HepG2 (cell line): ENCODE data around the gene MIF. TPM values are rescaled to one million over a fixed set of nuclear protein-coding genes. Genes with fewer than 3 reads are reported as not detected.
A peak's percentile ranks its signal among the peaks of the same experiment; 100 is the strongest.

ENCODE experiments used
- FLYWCH1 ChIP-seq: sonication (generic); formaldehyde crosslinking; IDR thresholded peaks from 2 replicates; pipeline ENCODE4 v1.8.1; 2023; ENCODE audit warnings: mild to moderate bottlenecking, missing genetic modification reagents
- FOSL1 ChIP-seq: sonication (generic); formaldehyde crosslinking; IDR thresholded peaks from 2 replicates; pipeline ENCODE4 v1.9.0; 2021; ENCODE audit warnings: missing genetic modification reagents, borderline replicate concordance
- JDP2 ChIP-seq: sonication (generic); formaldehyde crosslinking; IDR thresholded peaks from 2 replicates; pipeline ENCODE4 v1.8.1; 2022; ENCODE audit warnings: missing genetic modification reagents, borderline replicate concordance
- LBX2 ChIP-seq: sonication (generic); formaldehyde crosslinking; IDR thresholded peaks from 2 replicates; pipeline ENCODE4 v1.5.0; 2020; ENCODE audit warnings: missing genetic modification reagents, mild to moderate bottlenecking, borderline replicate concordance
- MEIS1 ChIP-seq: sonication (generic); formaldehyde crosslinking; IDR thresholded peaks from 2 replicates; pipeline ENCODE4 v1.9.0; 2021; ENCODE audit warnings: mild to moderate bottlenecking, missing genetic modification reagents, moderate library complexity, borderline replicate concordance
- MYPOP ChIP-seq: sonication (generic); formaldehyde crosslinking; IDR thresholded peaks from 2 replicates; pipeline ENCODE4 v1.8.1; 2023; ENCODE audit warnings: mild to moderate bottlenecking, moderate library complexity, missing genetic modification reagents
- POGZ ChIP-seq: sonication (generic); formaldehyde crosslinking; IDR thresholded peaks from 2 replicates; pipeline ENCODE4 v1.4.0; 2020; ENCODE audit warnings: mild to moderate bottlenecking, missing genetic modification reagents
- RFX3 ChIP-seq: IDR thresholded peaks from 2 replicates; pipeline ENCODE4 v1.6.1; 2016; ENCODE audit warnings: missing biosample characterization, missing genetic modification reagents
- SMC3 ChIP-seq: IDR thresholded peaks from 2 replicates; pipeline ENCODE4 v1.6.1; 2011; ENCODE audit warnings: low read length, improper control_type of control experiment
- WIZ ChIP-seq: sonication (generic); formaldehyde crosslinking; IDR thresholded peaks from 2 replicates; pipeline ENCODE4 v1.5.1; 2020; ENCODE audit warnings: mild to moderate bottlenecking, missing genetic modification reagents
- ZBTB21 ChIP-seq: sonication (generic); formaldehyde crosslinking; IDR thresholded peaks from 2 replicates; pipeline ENCODE4 v1.4.0; 2020; ENCODE audit warnings: missing genetic modification reagents
- ZFP90 ChIP-seq: sonication (generic); formaldehyde crosslinking; IDR thresholded peaks from 2 replicates; pipeline ENCODE4 v1.8.0; 2022; ENCODE audit warnings: missing genetic modification reagents, mild to moderate bottlenecking, inconsistent platforms, borderline replicate concordance
- ZFY ChIP-seq: sonication (generic); formaldehyde crosslinking; IDR thresholded peaks from 2 replicates; pipeline ENCODE4 v1.4.0; 2020; ENCODE audit warnings: missing genetic modification reagents
- ZNF232 ChIP-seq: sonication (generic); formaldehyde crosslinking; IDR thresholded peaks from 2 replicates; pipeline ENCODE4 v1.4.0; 2020; ENCODE audit warnings: missing genetic modification reagents, borderline replicate concordance
- ZNF724P ChIP-seq: sonication (generic); formaldehyde crosslinking; IDR thresholded peaks from 2 replicates; pipeline ENCODE4 v1.8.0; 2022; ENCODE audit warnings: missing genetic modification reagents, borderline replicate concordance
- ZNF788 ChIP-seq: sonication (generic); formaldehyde crosslinking; IDR thresholded peaks from 2 replicates; pipeline ENCODE4 v1.5.0; 2020; ENCODE audit warnings: mild to moderate bottlenecking, missing genetic modification reagents, borderline replicate concordance
- ZNF792 ChIP-seq: IDR thresholded peaks from 2 replicates; pipeline ENCODE4 v1.6.1; 2016
- polyA plus RNA-seq, 8 experiments: library from polyadenylated mRNA; depleted of rRNA in 3 of 8; stranded (reverse) in 7 of 8; unstranded in 1 of 8; fragments of >200 nt; fragmentation: Illumina TruSeq in 4 of 8; extraction: Trizol in 4 of 8; gene quantifications; 2 replicates each; pipeline versions ENCODE4 v1.2.1 to v1.2.3, GENCODE V29; 2011 to 2016; ENCODE audit warnings: low read depth in 4 of 8, missing spikeins in 1 of 8, mixed read lengths in 1 of 8; ENCODE audit not compliant: insufficient read depth in 1 of 8
- total RNA-seq, 5 experiments: library from RNA; depleted of rRNA; stranded (reverse); fragments of >200 nt; fragmentation: Illumina TruSeq; extraction: Trizol; gene quantifications; 2 replicates each; pipeline ENCODE4 v1.2.3, GENCODE V29; 2016; ENCODE audit warnings: low read depth in 1 of 5
- TF ChIP-seq, protein P1 (sequence below): sonication (generic); formaldehyde crosslinking; IDR thresholded peaks from 2 replicates; pipeline ENCODE4 v1.4.0; 2020; ENCODE audit warnings: missing genetic modification reagents
- TF ChIP-seq, protein P2 (sequence below): IDR thresholded peaks from 2 replicates; pipeline ENCODE4 v1.6.1; 2016; ENCODE audit warnings: low read depth, missing genetic modification reagents, missing compliant biosample characterization

MIF gene
- total and polyA plus RNA-seq, 2 of the 13 experiments (the other 11 are each of a cell fraction or from before 2014, with no cell fraction given) = 634 to 675 TPM

GRCh38 chr22:23857606-23858483, 36.3 kb upstream of the MIF start, which contains the start of gene SLC2A11 (continued):
- TF ChIP-seq FOSL1 (CRISPR knock-in tag) (no peak), JDP2 (no peak), ZBTB21 (CRISPR knock-in tag) (no peak), FLYWCH1 (no peak), SMC3 (no peak), ZFP90 (no peak), ZNF788 (CRISPR knock-in tag) (peak; percentile 13; the same call in 1 of the 2 replicates), ZFY (peak; percentile 84; the same call in 1 of the 2 replicates), ZNF792 (0 out of 2 replicates have a peak, but pooled peaks have one; percentile 46), RFX3 (CRISPR knock-in tag) (no peak), WIZ (no peak), ZNF232 (CRISPR knock-in tag) (peak; percentile 76; the same call in 1 of the 2 replicates), MEIS1 (CRISPR knock-in tag) (peak; percentile 68; the same call in 1 of the 2 replicates), POGZ (CRISPR knock-in tag) (no peak), MYPOP (peak; percentile 100), LBX2 (CRISPR knock-in tag) (no peak), ZNF724P (CRISPR knock-in tag) (0 out of 2 replicates have a peak, but pooled peaks have one; percentile 51)
- TF ChIP-seq, protein P1, sequence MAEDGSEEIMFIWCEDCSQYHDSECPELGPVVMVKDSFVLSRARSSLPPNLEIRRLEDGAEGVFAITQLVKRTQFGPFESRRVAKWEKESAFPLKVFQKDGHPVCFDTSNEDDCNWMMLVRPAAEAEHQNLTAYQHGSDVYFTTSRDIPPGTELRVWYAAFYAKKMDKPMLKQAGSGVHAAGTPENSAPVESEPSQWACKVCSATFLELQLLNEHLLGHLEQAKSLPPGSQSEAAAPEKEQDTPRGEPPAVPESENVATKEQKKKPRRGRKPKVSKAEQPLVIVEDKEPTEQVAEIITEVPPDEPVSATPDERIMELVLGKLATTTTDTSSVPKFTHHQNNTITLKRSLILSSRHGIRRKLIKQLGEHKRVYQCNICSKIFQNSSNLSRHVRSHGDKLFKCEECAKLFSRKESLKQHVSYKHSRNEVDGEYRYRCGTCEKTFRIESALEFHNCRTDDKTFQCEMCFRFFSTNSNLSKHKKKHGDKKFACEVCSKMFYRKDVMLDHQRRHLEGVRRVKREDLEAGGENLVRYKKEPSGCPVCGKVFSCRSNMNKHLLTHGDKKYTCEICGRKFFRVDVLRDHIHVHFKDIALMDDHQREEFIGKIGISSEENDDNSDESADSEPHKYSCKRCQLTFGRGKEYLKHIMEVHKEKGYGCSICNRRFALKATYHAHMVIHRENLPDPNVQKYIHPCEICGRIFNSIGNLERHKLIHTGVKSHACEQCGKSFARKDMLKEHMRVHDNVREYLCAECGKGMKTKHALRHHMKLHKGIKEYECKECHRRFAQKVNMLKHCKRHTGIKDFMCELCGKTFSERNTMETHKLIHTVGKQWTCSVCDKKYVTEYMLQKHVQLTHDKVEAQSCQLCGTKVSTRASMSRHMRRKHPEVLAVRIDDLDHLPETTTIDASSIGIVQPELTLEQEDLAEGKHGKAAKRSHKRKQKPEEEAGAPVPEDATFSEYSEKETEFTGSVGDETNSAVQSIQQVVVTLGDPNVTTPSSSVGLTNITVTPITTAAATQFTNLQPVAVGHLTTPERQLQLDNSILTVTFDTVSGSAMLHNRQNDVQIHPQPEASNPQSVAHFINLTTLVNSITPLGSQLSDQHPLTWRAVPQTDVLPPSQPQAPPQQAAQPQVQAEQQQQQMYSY (CRISPR knock-in tag) = peak; percentile 24; the same call in 1 of the 2 replicates
- TF ChIP-seq, protein P2, sequence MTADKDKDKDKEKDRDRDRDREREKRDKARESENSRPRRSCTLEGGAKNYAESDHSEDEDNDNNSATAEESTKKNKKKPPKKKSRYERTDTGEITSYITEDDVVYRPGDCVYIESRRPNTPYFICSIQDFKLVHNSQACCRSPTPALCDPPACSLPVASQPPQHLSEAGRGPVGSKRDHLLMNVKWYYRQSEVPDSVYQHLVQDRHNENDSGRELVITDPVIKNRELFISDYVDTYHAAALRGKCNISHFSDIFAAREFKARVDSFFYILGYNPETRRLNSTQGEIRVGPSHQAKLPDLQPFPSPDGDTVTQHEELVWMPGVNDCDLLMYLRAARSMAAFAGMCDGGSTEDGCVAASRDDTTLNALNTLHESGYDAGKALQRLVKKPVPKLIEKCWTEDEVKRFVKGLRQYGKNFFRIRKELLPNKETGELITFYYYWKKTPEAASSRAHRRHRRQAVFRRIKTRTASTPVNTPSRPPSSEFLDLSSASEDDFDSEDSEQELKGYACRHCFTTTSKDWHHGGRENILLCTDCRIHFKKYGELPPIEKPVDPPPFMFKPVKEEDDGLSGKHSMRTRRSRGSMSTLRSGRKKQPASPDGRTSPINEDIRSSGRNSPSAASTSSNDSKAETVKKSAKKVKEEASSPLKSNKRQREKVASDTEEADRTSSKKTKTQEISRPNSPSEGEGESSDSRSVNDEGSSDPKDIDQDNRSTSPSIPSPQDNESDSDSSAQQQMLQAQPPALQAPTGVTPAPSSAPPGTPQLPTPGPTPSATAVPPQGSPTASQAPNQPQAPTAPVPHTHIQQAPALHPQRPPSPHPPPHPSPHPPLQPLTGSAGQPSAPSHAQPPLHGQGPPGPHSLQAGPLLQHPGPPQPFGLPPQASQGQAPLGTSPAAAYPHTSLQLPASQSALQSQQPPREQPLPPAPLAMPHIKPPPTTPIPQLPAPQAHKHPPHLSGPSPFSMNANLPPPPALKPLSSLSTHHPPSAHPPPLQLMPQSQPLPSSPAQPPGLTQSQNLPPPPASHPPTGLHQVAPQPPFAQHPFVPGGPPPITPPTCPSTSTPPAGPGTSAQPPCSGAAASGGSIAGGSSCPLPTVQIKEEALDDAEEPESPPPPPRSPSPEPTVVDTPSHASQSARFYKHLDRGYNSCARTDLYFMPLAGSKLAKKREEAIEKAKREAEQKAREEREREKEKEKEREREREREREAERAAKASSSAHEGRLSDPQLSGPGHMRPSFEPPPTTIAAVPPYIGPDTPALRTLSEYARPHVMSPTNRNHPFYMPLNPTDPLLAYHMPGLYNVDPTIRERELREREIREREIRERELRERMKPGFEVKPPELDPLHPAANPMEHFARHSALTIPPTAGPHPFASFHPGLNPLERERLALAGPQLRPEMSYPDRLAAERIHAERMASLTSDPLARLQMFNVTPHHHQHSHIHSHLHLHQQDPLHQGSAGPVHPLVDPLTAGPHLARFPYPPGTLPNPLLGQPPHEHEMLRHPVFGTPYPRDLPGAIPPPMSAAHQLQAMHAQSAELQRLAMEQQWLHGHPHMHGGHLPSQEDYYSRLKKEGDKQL (CRISPR knock-in tag) = no peak
